ENCODE results near the gene RAB1B.

RAB1B gene

GRCh38 chr11:66235141-66235540, 33.3 kb upstream of the RAB1B start:
- Histone ChIP-seq H4K20me1 (ENCODE audit: insufficient read depth, low read length) (no peaks in the 10 kb centered on the region), H3K27ac (ENCODE audit: low read length) (no peak overlapping the region), H2AFZ (ENCODE audit: low read depth, low read length) (no peak overlapping the region), H3K4me3 (ENCODE audit: low read depth in 1 of 2, low read length in 2 of 2) (no peak overlapping the region), H3K9me3 (ENCODE audit: insufficient read depth, low read length, severe bottlenecking) (no peaks in the 10 kb centered on the region), H3K4me2 (ENCODE audit: insufficient read depth, low read length) (no peak overlapping the region), H3K9ac (ENCODE audit: low read depth, low read length) (no peak overlapping the region), H3K36me3 (ENCODE audit: insufficient read depth, low read length) (peaks cover 40% of the 10 kb centered on the region), H3K79me2 (ENCODE audit: insufficient read depth, low read length) (no peaks in the 10 kb centered on the region), H3K4me1 (ENCODE audit: insufficient read depth, low read length) (no peaks in the 10 kb centered on the region), H3K27me3 (ENCODE audit: insufficient read depth, low read length, poor library complexity) (no peaks in the 10 kb centered on the region)
- no peak for ATAC-seq (ENCODE audit: insufficient read depth, low read depth)
- TF ChIP-seq, protein P1, sequence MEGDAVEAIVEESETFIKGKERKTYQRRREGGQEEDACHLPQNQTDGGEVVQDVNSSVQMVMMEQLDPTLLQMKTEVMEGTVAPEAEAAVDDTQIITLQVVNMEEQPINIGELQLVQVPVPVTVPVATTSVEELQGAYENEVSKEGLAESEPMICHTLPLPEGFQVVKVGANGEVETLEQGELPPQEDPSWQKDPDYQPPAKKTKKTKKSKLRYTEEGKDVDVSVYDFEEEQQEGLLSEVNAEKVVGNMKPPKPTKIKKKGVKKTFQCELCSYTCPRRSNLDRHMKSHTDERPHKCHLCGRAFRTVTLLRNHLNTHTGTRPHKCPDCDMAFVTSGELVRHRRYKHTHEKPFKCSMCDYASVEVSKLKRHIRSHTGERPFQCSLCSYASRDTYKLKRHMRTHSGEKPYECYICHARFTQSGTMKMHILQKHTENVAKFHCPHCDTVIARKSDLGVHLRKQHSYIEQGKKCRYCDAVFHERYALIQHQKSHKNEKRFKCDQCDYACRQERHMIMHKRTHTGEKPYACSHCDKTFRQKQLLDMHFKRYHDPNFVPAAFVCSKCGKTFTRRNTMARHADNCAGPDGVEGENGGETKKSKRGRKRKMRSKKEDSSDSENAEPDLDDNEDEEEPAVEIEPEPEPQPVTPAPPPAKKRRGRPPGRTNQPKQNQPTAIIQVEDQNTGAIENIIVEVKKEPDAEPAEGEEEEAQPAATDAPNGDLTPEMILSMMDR (IDR thresholded peaks at IDR 0.05; ENCODE audit: borderline replicate concordance, extremely low read depth, low read length, poor library complexity, severe bottlenecking) = no peak
- no peak for TF ChIP-seq EZH2 (IDR thresholded peaks at IDR 0.05; ENCODE audit: borderline replicate concordance, low read depth, low read length, severe bottlenecking)
- DNase-seq = no peak

DNA sequence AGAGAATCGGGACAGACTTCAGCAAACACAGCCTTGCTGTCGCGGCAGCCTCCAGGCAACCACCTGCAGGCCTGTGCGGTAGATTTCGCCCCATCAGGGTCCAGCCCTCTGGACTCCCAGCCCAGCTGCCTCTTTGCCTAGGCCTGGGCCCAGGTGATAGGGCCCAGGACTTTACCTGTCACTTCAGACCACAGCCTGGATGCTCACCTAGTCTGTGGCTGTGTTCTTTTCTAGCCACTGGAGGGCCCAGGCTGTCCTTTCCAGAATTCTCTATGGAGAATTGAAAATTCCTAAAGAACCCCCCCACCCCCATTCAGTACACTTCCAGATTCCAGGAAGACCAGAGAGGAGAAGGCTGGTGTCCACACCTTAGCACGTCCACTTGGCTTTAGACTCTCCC, 30.6 kb upstream of the RAB1B start:
- H3K27me3 ChIP-seq (ENCODE audit: insufficient read depth, low read length, poor library complexity) = no peaks in the 10 kb centered on the region
- H3K9me3 ChIP-seq (ENCODE audit: insufficient read depth, low read length, severe bottlenecking) = no peaks in the 10 kb centered on the region
- no peak overlapping the region for H2AFZ ChIP-seq (ENCODE audit: low read depth, low read length)
- ATAC-seq (ENCODE audit: insufficient read depth, low read depth) (no peak), DNase-seq (no peak)
- H3K36me3 ChIP-seq (ENCODE audit: insufficient read depth, low read length) = peaks cover 41% of the 10 kb centered on the region
- no peak overlapping the region for H3K9ac ChIP-seq (ENCODE audit: low read depth, low read length)
- no peaks in the 10 kb centered on the region for H3K4me1 ChIP-seq (ENCODE audit: insufficient read depth, low read length)
- no peak for TF ChIP-seq EZH2 (IDR thresholded peaks at IDR 0.05; ENCODE audit: borderline replicate concordance, low read depth, low read length, severe bottlenecking)
- TF ChIP-seq, protein P1 (IDR thresholded peaks at IDR 0.05; ENCODE audit: borderline replicate concordance, extremely low read depth, low read length, poor library complexity, severe bottlenecking) = no peak
- no peak overlapping the region for H3K27ac ChIP-seq (ENCODE audit: low read length)
- no peaks in the 10 kb centered on the region for H3K79me2 ChIP-seq (ENCODE audit: insufficient read depth, low read length)
- H4K20me1 ChIP-seq (ENCODE audit: insufficient read depth, low read length) = no peaks in the 10 kb centered on the region
- no peak overlapping the region for H3K4me3 ChIP-seq (ENCODE audit: low read depth in 1 of 2, low read length in 2 of 2)
- no peak overlapping the region for H3K4me2 ChIP-seq (ENCODE audit: insufficient read depth, low read length)

GRCh38 chr11:66238786-66239413, 29.5 kb upstream of the RAB1B start:
- no peak overlapping the region for H2AFZ ChIP-seq (ENCODE audit: low read depth, low read length)
- no peak overlapping the region for H3K9ac ChIP-seq (ENCODE audit: low read depth, low read length)
- H4K20me1 ChIP-seq (ENCODE audit: insufficient read depth, low read length) = no peaks in the 10 kb centered on the region
- H3K27me3 ChIP-seq (ENCODE audit: insufficient read depth, low read length, poor library complexity) = no peaks in the 10 kb centered on the region
- H3K4me3 ChIP-seq (ENCODE audit: low read depth in 1 of 2, low read length in 2 of 2) = no peak overlapping the region
- DNase-seq (no peak), ATAC-seq (ENCODE audit: insufficient read depth, low read depth) (no peak)
- H3K9me3 ChIP-seq (ENCODE audit: insufficient read depth, low read length, severe bottlenecking) = no peaks in the 10 kb centered on the region
- peaks cover 34% of the 10 kb centered on the region for H3K36me3 ChIP-seq (ENCODE audit: insufficient read depth, low read length)
- TF ChIP-seq, protein P1 (IDR thresholded peaks at IDR 0.05; ENCODE audit: borderline replicate concordance, extremely low read depth, low read length, poor library complexity, severe bottlenecking) = no peak
- H3K79me2 ChIP-seq (ENCODE audit: insufficient read depth, low read length) = no peaks in the 10 kb centered on the region
- H3K27ac ChIP-seq (ENCODE audit: low read length) = no peak overlapping the region
- no peak overlapping the region for H3K4me2 ChIP-seq (ENCODE audit: insufficient read depth, low read length)
- no peaks in the 10 kb centered on the region for H3K4me1 ChIP-seq (ENCODE audit: insufficient read depth, low read length)

DNA sequence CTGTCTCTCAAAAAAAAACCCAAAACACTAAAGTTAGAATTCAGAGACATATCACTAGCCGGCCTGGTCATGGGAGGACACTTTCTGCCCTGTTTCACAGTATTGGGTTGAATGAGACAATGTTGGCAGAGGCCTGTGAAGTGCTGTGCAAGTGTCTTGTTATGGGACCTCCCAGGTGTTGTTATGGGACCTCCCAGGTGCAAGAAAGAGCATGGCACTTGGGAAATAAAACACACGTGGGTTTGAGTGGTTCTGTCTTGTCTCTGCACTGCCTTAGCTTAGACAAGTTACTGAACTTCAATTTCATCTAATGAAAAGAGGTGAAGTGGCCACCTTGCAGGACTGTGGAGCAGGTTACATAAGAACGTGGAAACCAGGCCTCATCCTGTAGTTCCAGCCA, 28.9 kb upstream of the RAB1B start:
- Histone ChIP-seq H3K4me1 (ENCODE audit: insufficient read depth, low read length) (no peaks in the 10 kb centered on the region), H2AFZ (ENCODE audit: low read depth, low read length) (no peak overlapping the region), H3K9ac (ENCODE audit: low read depth, low read length) (no peak overlapping the region), H3K4me3 (ENCODE audit: low read depth in 1 of 2, low read length in 2 of 2) (no peak overlapping the region), H4K20me1 (ENCODE audit: insufficient read depth, low read length) (no peaks in the 10 kb centered on the region), H3K27ac (ENCODE audit: low read length) (no peak overlapping the region), H3K79me2 (ENCODE audit: insufficient read depth, low read length) (no peaks in the 10 kb centered on the region), H3K4me2 (ENCODE audit: insufficient read depth, low read length) (no peak overlapping the region), H3K36me3 (ENCODE audit: insufficient read depth, low read length) (peaks cover 30% of the 10 kb centered on the region), H3K27me3 (ENCODE audit: insufficient read depth, low read length, poor library complexity) (no peaks in the 10 kb centered on the region), H3K9me3 (ENCODE audit: insufficient read depth, low read length, severe bottlenecking) (no peaks in the 10 kb centered on the region)
- ATAC-seq (ENCODE audit: insufficient read depth, low read depth) (no peak), DNase-seq (no peak)
- TF ChIP-seq, protein P1 (IDR thresholded peaks at IDR 0.05; ENCODE audit: borderline replicate concordance, extremely low read depth, low read length, poor library complexity, severe bottlenecking) = no peak
- no peak for TF ChIP-seq EZH2 (IDR thresholded peaks at IDR 0.05; ENCODE audit: borderline replicate concordance, low read depth, low read length, severe bottlenecking)

Measured in DND-41 (cell line).